ENCODE data around the gene GABBR1. TPM values are rescaled to one million over a fixed set of nuclear protein-coding genes. Genes with fewer than 3 reads are reported as not detected.
"Not testable (repeated sequence)": the region's sequence is repeated elsewhere in the genome, so short reads cannot be mapped to it uniquely, and the experiment has no call there.

GABBR1 gene
- total RNA-seq, 1 experiment from 2014 or later, result 36.3 TPM

- peaks cover 6% of the 10 kb centered on the region; the same call in 1 of the 2 replicates for H3F3A ChIP-seq (ENCODE audit: insufficient read depth, low read depth)
- H3K4me2 ChIP-seq, result no peak overlapping the region
- no peak overlapping the region for H3K4me3 ChIP-seq
- no peak for DNase-seq
- intact Hi-C loops (cut with micrococcal nuclease; ENCODE audit: unreplicated experiment), result no loop called here
- no peaks in the 10 kb centered on the region for H3K27me3 ChIP-seq (ENCODE audit: insufficient read depth, low read depth)
- H2AFZ ChIP-seq, result no peak overlapping the region
- no peaks in the 10 kb centered on the region for H3K79me2 ChIP-seq (ENCODE audit: low read depth)
- no peak for TF ChIP-seq EZH2 (IDR thresholded peaks at IDR 0.05; ENCODE audit: low read depth)
- TF ChIP-seq CTCF (conservative IDR thresholded peaks at IDR 0.05), result no peak
- no peaks in the 10 kb centered on the region for H3K9me3 ChIP-seq (ENCODE audit: insufficient read depth, low read depth)
- POLR2A ChIA-PET (ENCODE audit: unreplicated experiment), result no interaction called here
- H4K20me1 ChIP-seq (ENCODE audit: insufficient read depth), result no peaks in the 10 kb centered on the region
- no TSS peak for BruUV-seq (replicated peaks)
- H3K36me3 ChIP-seq (ENCODE audit: low read depth), result no peaks in the 10 kb centered on the region
- CTCF ChIA-PET, result interaction anchor here (0.5 to 0.9 kb wide), 2 partner anchors 10 to 18 kb away, joined by 6 to 8 read pairs; no protein-coding TSS in a partner anchor
- H3K9me2 ChIP-seq (ENCODE audit: insufficient read depth), result no peaks in the 10 kb centered on the region
- 0 out of 2 replicates have a peak, but pooled peaks cover 7% of the 10 kb centered on the region for H3K4me1 ChIP-seq (replicated peaks; ENCODE audit: insufficient read depth)
- H3K27ac ChIP-seq, result no peak overlapping the region
These were observed 30.5 kb upstream of the GABBR1 start for GRCh38 chr6:29663300-29664042.

DNA sequence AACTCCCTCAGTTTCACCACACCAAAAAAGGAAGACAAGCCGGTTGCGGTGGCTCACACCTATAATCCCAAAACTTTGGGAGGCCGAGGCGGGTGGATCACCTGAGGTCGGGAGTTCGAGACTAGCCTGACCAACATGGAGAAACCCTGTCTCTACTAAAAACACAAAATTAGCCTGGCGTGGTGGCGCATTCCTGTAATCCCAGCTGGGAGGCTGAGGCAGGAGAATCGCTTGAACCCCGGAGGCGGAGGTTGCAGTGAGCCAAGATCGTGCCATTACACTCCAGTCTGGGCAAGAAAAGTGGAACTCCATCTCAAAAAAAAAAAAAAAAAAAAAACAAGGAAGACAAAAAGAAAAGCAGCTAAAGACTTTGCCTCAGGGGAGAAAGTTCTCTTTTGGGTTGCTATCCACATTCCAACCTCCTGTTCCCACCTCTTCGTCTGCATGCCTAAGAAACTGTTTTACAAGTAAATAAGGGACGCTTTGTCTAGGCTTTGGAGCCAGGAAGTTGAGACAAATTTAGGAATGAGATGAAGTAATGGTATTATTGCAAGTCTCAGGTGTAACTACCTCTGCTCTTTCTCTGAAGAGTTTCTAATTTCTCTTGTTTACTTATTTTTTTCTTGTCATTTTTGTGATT, 28.6 kb upstream of the GABBR1 start:
- H3K4me3 ChIP-seq; H4K20me1 ChIP-seq (ENCODE audit: insufficient read depth); H3F3A ChIP-seq (ENCODE audit: insufficient read depth, low read depth); H3K36me3 ChIP-seq (ENCODE audit: low read depth); intact Hi-C loops (cut with micrococcal nuclease; ENCODE audit: unreplicated experiment); H2AFZ ChIP-seq; H3K27me3 ChIP-seq (ENCODE audit: insufficient read depth, low read depth); H3K4me1 ChIP-seq (replicated peaks; ENCODE audit: insufficient read depth); H3K9me2 ChIP-seq (ENCODE audit: insufficient read depth); BruUV-seq (replicated peaks); H3K9me3 ChIP-seq (ENCODE audit: insufficient read depth, low read depth); H3K79me2 ChIP-seq (ENCODE audit: low read depth); H3K4me2 ChIP-seq: not testable (repeated sequence)
- CTCF ChIA-PET, result interaction anchor here (0.6 to 1.9 kb wide), 4 partner anchors 9 to 35 kb away, joined by 3 to 10 read pairs (median 4); no protein-coding TSS in a partner anchor
- POLR2A ChIA-PET (ENCODE audit: unreplicated experiment), result interaction anchor here (0.6 kb wide), 1 partner anchor 88 kb away, joined by 6 read pairs; no protein-coding TSS in a partner anchor
- peak; percentile 50 to 77 for DNase-seq
- peak overlapping the region; percentile 48; the same call in 1 of the 2 replicates for H3K27ac ChIP-seq

DNA sequence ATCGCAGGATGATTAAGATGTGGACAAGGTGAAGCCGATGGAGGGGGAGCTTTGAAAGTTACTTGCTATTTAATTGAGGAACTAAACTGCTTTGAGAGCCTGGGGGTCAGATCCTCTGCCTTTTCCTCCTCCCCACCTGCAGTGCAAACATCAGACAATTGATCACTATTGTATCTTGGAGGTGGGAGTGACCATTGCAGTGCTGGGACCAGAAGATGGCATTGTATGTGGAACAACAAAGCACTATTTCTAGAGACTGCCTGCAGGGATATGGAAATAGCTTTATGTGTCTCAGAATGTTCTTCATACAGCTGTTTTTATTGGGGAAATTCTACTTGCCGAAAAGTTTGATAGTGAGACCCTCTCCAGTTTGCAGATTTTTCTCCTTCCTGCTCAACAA, 28.1 kb upstream of the GABBR1 start:
- H3K9me3 ChIP-seq (ENCODE audit: insufficient read depth, low read depth), result no peaks in the 10 kb centered on the region
- no peak overlapping the region for H3K4me3 ChIP-seq
- BruUV-seq (replicated peaks), result no TSS peak
- TF ChIP-seq EZH2 (IDR thresholded peaks at IDR 0.05; ENCODE audit: low read depth), result no peak
- TF ChIP-seq CTCF (conservative IDR thresholded peaks at IDR 0.05), result no peak
- intact Hi-C loops (cut with micrococcal nuclease; ENCODE audit: unreplicated experiment), result no loop called here
- no peak overlapping the region for H2AFZ ChIP-seq
- ChIA-PET POLR2A (ENCODE audit: unreplicated experiment) (no interaction called here), CTCF (interaction anchor here (0.6 to 1.9 kb wide), 4 partner anchors 8 to 24 kb away, joined by 3 to 10 read pairs (median 4); no protein-coding TSS in a partner anchor)
- 0 out of 2 replicates have a peak, but pooled peaks cover 7% of the 10 kb centered on the region for H3K4me1 ChIP-seq (replicated peaks; ENCODE audit: insufficient read depth)
- H3K36me3 ChIP-seq (ENCODE audit: low read depth), result no peaks in the 10 kb centered on the region
- H3K27me3 ChIP-seq (ENCODE audit: insufficient read depth, low read depth), result no peaks in the 10 kb centered on the region
- peaks cover 6% of the 10 kb centered on the region; the same call in 1 of the 2 replicates for H3F3A ChIP-seq (ENCODE audit: insufficient read depth, low read depth)
- no peak for DNase-seq
- H3K4me2 ChIP-seq, result no peak overlapping the region
- no peaks in the 10 kb centered on the region for H3K9me2 ChIP-seq (ENCODE audit: insufficient read depth)
- no peaks in the 10 kb centered on the region for H4K20me1 ChIP-seq (ENCODE audit: insufficient read depth)
- H3K27ac ChIP-seq, result no peak overlapping the region
- no peaks in the 10 kb centered on the region for H3K79me2 ChIP-seq (ENCODE audit: low read depth)
